WI38 (cell line): ENCODE results near the gene SGMS2.
"Not testable (repeated sequence)": the region's sequence is repeated elsewhere in the genome, so short reads cannot be mapped to it uniquely, and the experiment has no call there.

Experiments
- H3K4me3 ChIP-seq: 2 replicates; pipeline ENCODE4 v1.5.1; 2011; ENCODE audit warnings: low read depth, mild to moderate bottlenecking, control low read depth, low read length
- CTCF ChIP-seq: IDR thresholded peaks from 2 replicates; pipeline ENCODE4 v1.5.1; 2012; ENCODE audit warnings: low read depth, mild to moderate bottlenecking, control low read depth, low read length

SGMS2 gene

GRCh38 chr4:107908377-107908776 is 83.6 kb downstream of the SGMS2 start:
- H3K4me3 ChIP-seq, result no peak overlapping the region
- TF ChIP-seq CTCF, result no peak

GRCh38 chr4:107913283-107913899 is 88.7 kb downstream of the SGMS2 start:
- H3K4me3 ChIP-seq, result no peak overlapping the region
- no peak for TF ChIP-seq CTCF

- TF ChIP-seq CTCF, result no peak
- H3K4me3 ChIP-seq, result no peak overlapping the region
These were observed 90.5 kb downstream of the SGMS2 start for GRCh38 chr4:107915220-107915619.

GRCh38 chr4:107916623-107917022 is 91.9 kb downstream of the SGMS2 start:
- no peak for TF ChIP-seq CTCF
- no peak overlapping the region for H3K4me3 ChIP-seq

- no peak for TF ChIP-seq CTCF
- H3K4me3 ChIP-seq, result no peak overlapping the region
These were observed 92.8 kb downstream of the SGMS2 start for GRCh38 chr4:107917500-107917899.

- H3K4me3 ChIP-seq, result no peak overlapping the region
- TF ChIP-seq CTCF, result no peak
These were observed 98.0 kb downstream of the SGMS2 start for GRCh38 chr4:107922486-107923473.

GRCh38 chr4:107925713-107926112 is 101.0 kb downstream of the SGMS2 start:
- not testable (repeated sequence) for H3K4me3 ChIP-seq

- H3K4me3 ChIP-seq, result not testable (repeated sequence)
These were observed 102.1 kb downstream of the SGMS2 start for GRCh38 chr4:107926875-107927274.
